ENCODE results near the gene CDK7.
A peak's percentile ranks its signal among the peaks of the same experiment; 100 is the strongest.

CDK7 gene

GRCh38 chr5:69295088-69295754 is 60.5 kb downstream of the CDK7 start:
- DNase-seq, result peak; percentile 60

GRCh38 chr5:69299625-69300024 is 64.9 kb downstream of the CDK7 start:
- DNase-seq, result no peak

GRCh38 chr5:69300537-69301203 is 66.0 kb downstream of the CDK7 start:
- DNase-seq, result no peak

GRCh38 chr5:69305512-69305911 is 70.8 kb downstream of the CDK7 start:
- DNase-seq, result no peak

GRCh38 chr5:69308046-69308553 is 73.4 kb downstream of the CDK7 start:
- no peak for DNase-seq

GRCh38 chr5:69309380-69309779 is 74.7 kb downstream of the CDK7 start:
- DNase-seq, result no peak

GRCh38 chr5:69312459-69313160 is 77.9 kb downstream of the CDK7 start:
- DNase-seq, result no peak

GRCh38 chr5:69313428-69313827 is 78.7 kb downstream of the CDK7 start:
- no peak for DNase-seq

GRCh38 chr5:69315972-69316371 is 81.3 kb downstream of the CDK7 start:
- DNase-seq, result no peak

GRCh38 chr5:69317391-69317790 is 82.7 kb downstream of the CDK7 start:
- DNase-seq, result no peak

GRCh38 chr5:69326365-69326764 is 91.7 kb downstream of the CDK7 start:
- DNase-seq, result no peak

All from fibroblast of skin of right biceps (primary cell).